ENCODE data around the gene DSG2.

DNA sequence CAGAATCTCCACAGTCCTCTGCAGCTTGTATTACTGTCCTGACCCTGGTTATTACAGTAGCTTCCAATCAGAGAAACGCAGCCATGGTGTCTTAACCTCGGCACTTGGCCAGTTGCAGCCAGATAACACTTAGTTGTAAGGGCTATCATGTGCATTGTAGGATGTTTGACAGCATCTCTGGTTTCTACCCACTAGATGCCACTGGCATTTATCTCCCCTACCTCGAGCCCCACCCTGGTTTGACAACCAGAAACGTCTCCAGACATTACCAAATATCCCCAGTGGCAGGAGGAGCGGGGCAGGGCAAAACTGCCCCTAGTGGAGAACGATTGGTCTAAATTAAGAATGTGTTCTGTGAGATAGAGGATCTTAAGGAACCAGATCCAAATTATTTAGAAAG lies 13.1 kb downstream of the DSG2 start:
- TF ChIP-seq, protein P1, sequence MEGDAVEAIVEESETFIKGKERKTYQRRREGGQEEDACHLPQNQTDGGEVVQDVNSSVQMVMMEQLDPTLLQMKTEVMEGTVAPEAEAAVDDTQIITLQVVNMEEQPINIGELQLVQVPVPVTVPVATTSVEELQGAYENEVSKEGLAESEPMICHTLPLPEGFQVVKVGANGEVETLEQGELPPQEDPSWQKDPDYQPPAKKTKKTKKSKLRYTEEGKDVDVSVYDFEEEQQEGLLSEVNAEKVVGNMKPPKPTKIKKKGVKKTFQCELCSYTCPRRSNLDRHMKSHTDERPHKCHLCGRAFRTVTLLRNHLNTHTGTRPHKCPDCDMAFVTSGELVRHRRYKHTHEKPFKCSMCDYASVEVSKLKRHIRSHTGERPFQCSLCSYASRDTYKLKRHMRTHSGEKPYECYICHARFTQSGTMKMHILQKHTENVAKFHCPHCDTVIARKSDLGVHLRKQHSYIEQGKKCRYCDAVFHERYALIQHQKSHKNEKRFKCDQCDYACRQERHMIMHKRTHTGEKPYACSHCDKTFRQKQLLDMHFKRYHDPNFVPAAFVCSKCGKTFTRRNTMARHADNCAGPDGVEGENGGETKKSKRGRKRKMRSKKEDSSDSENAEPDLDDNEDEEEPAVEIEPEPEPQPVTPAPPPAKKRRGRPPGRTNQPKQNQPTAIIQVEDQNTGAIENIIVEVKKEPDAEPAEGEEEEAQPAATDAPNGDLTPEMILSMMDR (IDR thresholded peaks at IDR 0.05; ENCODE audit: low read depth, low read length): no peak
- TF ChIP-seq, protein P2, sequence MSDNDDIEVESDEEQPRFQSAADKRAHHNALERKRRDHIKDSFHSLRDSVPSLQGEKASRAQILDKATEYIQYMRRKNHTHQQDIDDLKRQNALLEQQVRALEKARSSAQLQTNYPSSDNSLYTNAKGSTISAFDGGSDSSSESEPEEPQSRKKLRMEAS (IDR thresholded peaks at IDR 0.05; ENCODE audit: low read depth, low read length): no peak
- no peak for TF ChIP-seq MYC (IDR thresholded peaks at IDR 0.05; ENCODE audit: low read depth, low read length)
- no peak for TF ChIP-seq POLR2A (IDR thresholded peaks at IDR 0.05; ENCODE audit: extremely low read depth, insufficient read length)

Data from NB4 (cell line).